OCI-LY1 (cell line): Measurements from ENCODE around the gene LTBP3.

Source experiments
- H2AFZ ChIP-seq: fragments of 200-600 bp; sonication (generic), shearing (Covaris generic); 2 replicates; pipeline ENCODE4 v1.6.0; 2014; ENCODE audit warnings: antibody characterized with exemption, mild to moderate bottlenecking, low read length
- H3F3A ChIP-seq: fragments of 200-600 bp; sonication (generic), shearing (Covaris generic); 2 replicates; pipeline ENCODE4 v1.6.0; 2014; ENCODE audit warnings: mild to moderate bottlenecking, antibody characterized with exemption, low read length, moderate library complexity; ENCODE audit not compliant: insufficient read depth
- H3K27ac ChIP-seq: fragments of 200-600 bp; sonication (generic); 2 replicates; pipeline ENCODE4 v1.5.1; 2014; ENCODE audit warnings: low read length, mixed run types, mild to moderate bottlenecking, low read depth; ENCODE audit not compliant: poor library complexity, severe bottlenecking
- H3K27me3 ChIP-seq: fragments of 200-600 bp; sonication (generic); 2 replicates; pipeline ENCODE4 v1.6.0; 2014; ENCODE audit warnings: antibody characterized with exemption, mild to moderate bottlenecking, low read length, moderate library complexity; ENCODE audit not compliant: insufficient read depth
- H3K36me3 ChIP-seq: fragments of 200-600 bp; sonication (generic); 2 replicates; pipeline ENCODE4 v1.6.1; 2014; ENCODE audit warnings: mild to moderate bottlenecking, antibody characterized with exemption, low read length, moderate library complexity, mixed read lengths; ENCODE audit not compliant: insufficient read depth
- H3K4me1 ChIP-seq: fragments of 200-600 bp; sonication (generic); 2 replicates; pipeline ENCODE4 v1.5.1; 2014; ENCODE audit warnings: mild to moderate bottlenecking, low read length, moderate library complexity; ENCODE audit not compliant: insufficient read depth, severe bottlenecking
- H3K4me2 ChIP-seq: fragments of 200-600 bp; sonication (generic), shearing (Covaris generic); 2 replicates; pipeline ENCODE4 v1.6.1; 2014; ENCODE audit warnings: low read length
- H3K4me3 ChIP-seq: fragments of 200-600 bp; sonication (generic); 2 replicates; pipeline ENCODE4 v1.5.1; 2014; ENCODE audit warnings: low read length, low read depth, mild to moderate bottlenecking, mixed read lengths; ENCODE audit not compliant: poor library complexity, severe bottlenecking
- H3K79me2 ChIP-seq: fragments of 200-600 bp; shearing (Covaris generic); 2 replicates; pipeline ENCODE4 v1.6.1; 2016; ENCODE audit warnings: mixed run types, low read length, mixed read lengths; ENCODE audit not compliant: insufficient read depth
- H3K9ac ChIP-seq: fragments of 200-600 bp; sonication (generic), shearing (Covaris generic); 2 replicates; pipeline ENCODE4 v1.6.1; 2014; ENCODE audit warnings: mild to moderate bottlenecking, low read length, mixed read lengths
- H3K9me2 ChIP-seq: fragments of 200-600 bp; sonication (generic), shearing (Covaris generic); 2 replicates; pipeline ENCODE4 v1.6.1; 2014; ENCODE audit warnings: low read depth, mild to moderate bottlenecking, low read length, mixed read lengths
- H3K9me3 ChIP-seq: fragments of 200-600 bp; shearing (Covaris generic); 2 replicates; pipeline ENCODE4 v1.6.1; 2014; ENCODE audit warnings: low read length, mixed read lengths
- H4K20me1 ChIP-seq: fragments of 200-600 bp; sonication (generic), shearing (Covaris generic); 2 replicates; pipeline ENCODE4 v1.6.0; 2016; ENCODE audit warnings: mild to moderate bottlenecking, low read length; ENCODE audit not compliant: insufficient read depth
- CTCF ChIP-seq: fragments of 200-600 bp; sonication (generic), shearing (Covaris generic); IDR thresholded peaks from 2 replicates; pipeline ENCODE4 v1.5.1; 2017; ENCODE audit warnings: mild to moderate bottlenecking, antibody characterized with exemption, low read length, moderate library complexity, mixed read lengths
- EZH2 ChIP-seq: fragments of 200-600 bp; sonication (generic), shearing (Covaris generic); IDR thresholded peaks from 2 replicates; pipeline ENCODE4 v1.8.0; 2017; ENCODE audit warnings: borderline replicate concordance, mixed run types, mild to moderate bottlenecking, antibody characterized with exemption, low read length, moderate library complexity, mixed read lengths

LTBP3 gene

GRCh38 chr11:65562788-65563187 is 4.6 kb upstream of the LTBP3 start:
- H3K9me2 ChIP-seq = no peaks in the 10 kb centered on the region
- no peak overlapping the region for H3K4me3 ChIP-seq
- H2AFZ ChIP-seq = no peak overlapping the region

GRCh38 chr11:65562020-65562419 is 3.9 kb upstream of the LTBP3 start:
- H3K9me2 ChIP-seq = no peaks in the 10 kb centered on the region
- H3K9ac ChIP-seq = no peak overlapping the region
- H3K4me3 ChIP-seq = no peak overlapping the region
- TF ChIP-seq CTCF (no peak), EZH2 (no peak)
- H3K27ac ChIP-seq = no peak overlapping the region
- peaks cover 8% of the 10 kb centered on the region; the same call in 1 of the 2 replicates for H3K27me3 ChIP-seq
- no peaks in the 10 kb centered on the region for H3F3A ChIP-seq
- peaks cover 23% of the 10 kb centered on the region for H3K4me1 ChIP-seq
- no peaks in the 10 kb centered on the region for H3K79me2 ChIP-seq
- no peak overlapping the region for H2AFZ ChIP-seq
- no peaks in the 10 kb centered on the region for H4K20me1 ChIP-seq
- H3K9me3 ChIP-seq = no peaks in the 10 kb centered on the region
- no peaks in the 10 kb centered on the region for H3K36me3 ChIP-seq
- no peak overlapping the region for H3K4me2 ChIP-seq

More at GRCh38 chr11:65562788-65563187, 4.6 kb upstream of the LTBP3 start:
- peaks cover 23% of the 10 kb centered on the region for H3K4me1 ChIP-seq
- H3K79me2 ChIP-seq = no peaks in the 10 kb centered on the region
- no peak overlapping the region for H3K27ac ChIP-seq
- H3K36me3 ChIP-seq = no peaks in the 10 kb centered on the region
- no peaks in the 10 kb centered on the region for H4K20me1 ChIP-seq
- H3F3A ChIP-seq = no peaks in the 10 kb centered on the region
- no peak for TF ChIP-seq CTCF
- no peak for TF ChIP-seq EZH2
- H3K9me3 ChIP-seq = no peaks in the 10 kb centered on the region
- H3K27me3 ChIP-seq = peaks cover 8% of the 10 kb centered on the region; the same call in 1 of the 2 replicates
- no peak overlapping the region for H3K4me2 ChIP-seq
- no peak overlapping the region for H3K9ac ChIP-seq

GRCh38 chr11:65560555-65561418 is 2.6 kb upstream of the LTBP3 start:
- Histone ChIP-seq H3K36me3 (no peaks in the 10 kb centered on the region), H3K4me3 (no peak overlapping the region), H3K79me2 (no peaks in the 10 kb centered on the region), H4K20me1 (no peaks in the 10 kb centered on the region), H3K9ac (no peak overlapping the region), H3K27me3 (peaks cover 8% of the 10 kb centered on the region; the same call in 1 of the 2 replicates), H3K4me1 (peaks cover 17% of the 10 kb centered on the region), H3K4me2 (no peak overlapping the region), H3K9me2 (no peaks in the 10 kb centered on the region), H3F3A (no peaks in the 10 kb centered on the region), H3K9me3 (no peaks in the 10 kb centered on the region), H3K27ac (no peak overlapping the region), H2AFZ (no peak overlapping the region)
- TF ChIP-seq CTCF = no peak
- no peak for TF ChIP-seq EZH2
